CD14-positive monocyte (primary cell): Measurements from ENCODE around the gene LYPD6. TPM values are rescaled to one million over a fixed set of nuclear protein-coding genes. Genes with fewer than 3 reads are reported as not detected.

Experiments used
- DNase-seq, 3 donors: peaks; one replicate each; pipeline ENCODE4 v3.0.0-alpha.2; 2011 to 2022
- H2AFZ ChIP-seq: 2 replicates; pipeline ENCODE4 v1.6.0; 2012; ENCODE audit warnings: mild to moderate bottlenecking, low read depth, low read length, inconsistent platforms; ENCODE audit not compliant: insufficient read depth, poor library complexity, severe bottlenecking
- H3K27ac ChIP-seq, 2 donors: 1 replicate in 1 of 2; 2 replicates in 1 of 2; pipeline ENCODE4 v1.5.1; 2012 to 2013; ENCODE audit warnings: low read length in 2 of 2, control low read depth in 1 of 2, inconsistent platforms in 1 of 2, low read depth in 1 of 2, mild to moderate bottlenecking in 1 of 2
- H3K27me3 ChIP-seq, 2 donors: one replicate each; pipeline versions ENCODE4 v1.6.0 to v1.6.1; 2011 to 2013; ENCODE audit warnings: low read length in 2 of 2; ENCODE audit not compliant: control insufficient read depth in 2 of 2, insufficient read depth in 2 of 2
- H3K36me3 ChIP-seq, 2 donors: replicated peaks in 1 of 2; 1 replicate in 1 of 2; 2 replicates in 1 of 2; pipeline versions ENCODE4 v1.5.1 to v1.6.1; 2012 to 2013; ENCODE audit warnings: low read length in 2 of 2, control low read depth in 1 of 2, inconsistent platforms in 1 of 2, mild to moderate bottlenecking in 1 of 2; ENCODE audit not compliant: insufficient read depth in 2 of 2, control insufficient read depth in 1 of 2
- H3K4me1 ChIP-seq, 2 donors: 1 replicate in 1 of 2; 2 replicates in 1 of 2; pipeline versions ENCODE4 v1.5.1 to v1.6.1; 2012 to 2013; ENCODE audit warnings: low read length in 2 of 2, control low read depth in 1 of 2, inconsistent platforms in 1 of 2, mild to moderate bottlenecking in 1 of 2, moderate library complexity in 1 of 2; ENCODE audit not compliant: insufficient read depth in 2 of 2, control insufficient read depth in 1 of 2
- H3K4me2 ChIP-seq: replicated peaks from 2 replicates; pipeline ENCODE3; 2012; ENCODE audit warnings: low read length, moderate library complexity, mild to moderate bottlenecking; ENCODE audit not compliant: poor library complexity, severe bottlenecking; ENCODE audit errors: extremely low read depth
- H3K4me3 ChIP-seq, 3 experiments: fragments of 200-600 bp in 1 of 3; sonication (generic) in 1 of 3; replicated peaks in 1 of 3; 1 replicate in 2 of 3; 2 replicates in 1 of 3; pipeline ENCODE4 v1.5.1; 2011 to 2013; ENCODE audit warnings: low read length in 3 of 3, mild to moderate bottlenecking in 3 of 3, control low read depth in 2 of 3, low read depth in 2 of 3, inconsistent platforms in 1 of 3, moderate library complexity in 1 of 3
- H3K79me2 ChIP-seq: 2 replicates; pipeline ENCODE4 v1.6.0; 2012; ENCODE audit warnings: mild to moderate bottlenecking, control low read depth, inconsistent platforms, low read length, moderate library complexity; ENCODE audit not compliant: insufficient read depth
- H3K9ac ChIP-seq: 2 replicates; pipeline ENCODE4 v1.6.0; 2017; ENCODE audit warnings: low read length, mild to moderate bottlenecking; ENCODE audit not compliant: insufficient read depth, poor library complexity, severe bottlenecking
- H3K9me3 ChIP-seq, 2 donors: replicated peaks in 1 of 2; 1 replicate in 1 of 2; 2 replicates in 1 of 2; pipeline versions ENCODE4 v1.5.1 to v1.6.1; 2012 to 2013; ENCODE audit warnings: low read length in 2 of 2, control low read depth in 1 of 2; ENCODE audit not compliant: control insufficient read depth in 1 of 2, insufficient read depth in 1 of 2
- H4K20me1 ChIP-seq: 2 replicates; pipeline ENCODE4 v1.6.0; 2012; ENCODE audit warnings: mild to moderate bottlenecking, low read length, control low read depth, moderate library complexity; ENCODE audit not compliant: insufficient read depth
- H3K27ac Mint-ChIP-seq, 7 donors: one replicate each; pipeline ENCODE4 v1.8.0; 2020; ENCODE audit warnings: mild to moderate bottlenecking in 7 of 7, mixed read lengths in 7 of 7, moderate library complexity in 6 of 7, inconsistent platforms in 2 of 7
- H3K27me3 Mint-ChIP-seq, 3 donors: one replicate each; pipeline ENCODE4 v1.8.0; 2021 to 2022; ENCODE audit warnings: low read depth in 3 of 3, mild to moderate bottlenecking in 3 of 3, mixed read lengths in 3 of 3, moderate library complexity in 3 of 3, inconsistent platforms in 1 of 3
- H3K36me3 Mint-ChIP-seq, 2 donors: one replicate each; pipeline ENCODE4 v1.8.0; 2020; ENCODE audit warnings: mixed read lengths in 2 of 2, inconsistent platforms in 1 of 2, mild to moderate bottlenecking in 1 of 2
- H3K4me1 Mint-ChIP-seq: one replicate; pipeline ENCODE4 v1.8.0; 2020; ENCODE audit warnings: mild to moderate bottlenecking, mixed read lengths
- H3K4me3 Mint-ChIP-seq, 2 donors: one replicate each; pipeline ENCODE4 v1.8.0; 2020; ENCODE audit warnings: mild to moderate bottlenecking in 2 of 2, mixed read lengths in 2 of 2, moderate library complexity in 1 of 2
- H3K9me3 Mint-ChIP-seq, 7 donors: one replicate each; pipeline ENCODE4 v1.8.0; 2020 to 2022; ENCODE audit warnings: mixed read lengths in 7 of 7, mild to moderate bottlenecking in 6 of 7, moderate library complexity in 6 of 7, inconsistent platforms in 2 of 7
- WGBS: methylation state at CpG from one replicate; pipeline ENCODE4 v1.1.5; 2013; ENCODE audit warnings: missing lambda C conversion rate; ENCODE audit not compliant: insufficient coverage; 5-methylcytosine and 5-hydroxymethylcytosine counted together
- intact Hi-C, 2 donors: fragments of 100-400 bp; cut with micrococcal nuclease; formaldehyde crosslinking; loops; one replicate each; pipeline versions ENCODE4 v1.15.0 to v1.15.1; 2023
- polyA plus RNA-seq, 3 donors: library from polyadenylated mRNA; depleted of rRNA in 1 of 3; unstranded in 2 of 3; stranded (reverse) in 1 of 3; fragments of 300-500 nt in 2 of 3; fragments of >200 nt in 1 of 3; fragmentation: Illumina TruSeq in 2 of 3; gene quantifications; 1 replicate in 2 of 3; 2 replicates in 1 of 3; pipeline ENCODE4 v1.2.3, GENCODE V29; 2012 to 2021
- TF ChIP-seq, protein P1 (sequence below): fragments of 200-600 bp; IDR thresholded peaks from one replicate; pipeline ENCODE4 v1.8.0; 2022; ENCODE audit warnings: antibody characterized with exemption, mild to moderate bottlenecking

Gene LYPD6
- polyA plus RNA-seq, 3 donors: not detected

DNA sequence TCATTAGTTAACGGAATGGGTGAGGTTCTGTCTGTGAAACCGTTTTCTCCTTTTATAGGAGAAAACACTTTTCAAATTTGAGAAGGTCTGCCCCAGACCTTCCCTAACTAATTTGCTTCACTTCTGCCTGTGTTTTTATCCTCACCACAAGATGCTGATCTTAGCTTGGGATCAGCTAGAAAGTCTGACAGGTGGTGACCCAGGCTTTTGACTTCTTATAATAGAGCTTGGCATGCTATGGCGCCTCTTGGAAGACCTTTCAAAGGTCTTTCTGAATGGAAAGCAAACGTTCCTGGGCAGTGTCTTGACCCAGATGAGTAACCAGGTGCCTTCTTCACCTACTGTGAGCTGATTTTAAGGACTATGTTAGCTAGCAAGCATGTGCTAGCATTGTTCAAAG lies 91.4 kb downstream of the LYPD6 start:
- Histone ChIP-seq H3K4me1 (no peaks in the 10 kb centered on the region), H2AFZ (no peak overlapping the region), H3K9ac (no peak overlapping the region), H4K20me1 (no peaks in the 10 kb centered on the region), H3K27me3 (no peaks in the 10 kb centered on the region), H3K36me3 (no peaks in the 10 kb centered on the region), H3K27ac (no peak overlapping the region), H3K79me2 (no peaks in the 10 kb centered on the region), H3K9me3 (no peaks in the 10 kb centered on the region), H3K4me3 (no peak overlapping the region), H3K4me2 (no peak overlapping the region)
- H3K27me3 Mint-ChIP-seq: peaks cover 0 to 3% (median 2%) of the 10 kb centered on the region in 3 donors
- H3K36me3 Mint-ChIP-seq: no peaks in the 10 kb centered on the region
- no peak overlapping the region for H3K27ac Mint-ChIP-seq
- DNase-seq: no peak
- intact Hi-C loops: no loop called here
- no peak overlapping the region for H3K4me3 Mint-ChIP-seq
- TF ChIP-seq, protein P1, sequence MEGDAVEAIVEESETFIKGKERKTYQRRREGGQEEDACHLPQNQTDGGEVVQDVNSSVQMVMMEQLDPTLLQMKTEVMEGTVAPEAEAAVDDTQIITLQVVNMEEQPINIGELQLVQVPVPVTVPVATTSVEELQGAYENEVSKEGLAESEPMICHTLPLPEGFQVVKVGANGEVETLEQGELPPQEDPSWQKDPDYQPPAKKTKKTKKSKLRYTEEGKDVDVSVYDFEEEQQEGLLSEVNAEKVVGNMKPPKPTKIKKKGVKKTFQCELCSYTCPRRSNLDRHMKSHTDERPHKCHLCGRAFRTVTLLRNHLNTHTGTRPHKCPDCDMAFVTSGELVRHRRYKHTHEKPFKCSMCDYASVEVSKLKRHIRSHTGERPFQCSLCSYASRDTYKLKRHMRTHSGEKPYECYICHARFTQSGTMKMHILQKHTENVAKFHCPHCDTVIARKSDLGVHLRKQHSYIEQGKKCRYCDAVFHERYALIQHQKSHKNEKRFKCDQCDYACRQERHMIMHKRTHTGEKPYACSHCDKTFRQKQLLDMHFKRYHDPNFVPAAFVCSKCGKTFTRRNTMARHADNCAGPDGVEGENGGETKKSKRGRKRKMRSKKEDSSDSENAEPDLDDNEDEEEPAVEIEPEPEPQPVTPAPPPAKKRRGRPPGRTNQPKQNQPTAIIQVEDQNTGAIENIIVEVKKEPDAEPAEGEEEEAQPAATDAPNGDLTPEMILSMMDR: no peak
- peaks cover 0 to 5% (median 2%) of the 10 kb centered on the region in 7 donors for H3K9me3 Mint-ChIP-seq
- H3K4me1 Mint-ChIP-seq: no peaks in the 10 kb centered on the region
- 100% methylated on average over 1 of the region's 4 CpGs for WGBS

DNA sequence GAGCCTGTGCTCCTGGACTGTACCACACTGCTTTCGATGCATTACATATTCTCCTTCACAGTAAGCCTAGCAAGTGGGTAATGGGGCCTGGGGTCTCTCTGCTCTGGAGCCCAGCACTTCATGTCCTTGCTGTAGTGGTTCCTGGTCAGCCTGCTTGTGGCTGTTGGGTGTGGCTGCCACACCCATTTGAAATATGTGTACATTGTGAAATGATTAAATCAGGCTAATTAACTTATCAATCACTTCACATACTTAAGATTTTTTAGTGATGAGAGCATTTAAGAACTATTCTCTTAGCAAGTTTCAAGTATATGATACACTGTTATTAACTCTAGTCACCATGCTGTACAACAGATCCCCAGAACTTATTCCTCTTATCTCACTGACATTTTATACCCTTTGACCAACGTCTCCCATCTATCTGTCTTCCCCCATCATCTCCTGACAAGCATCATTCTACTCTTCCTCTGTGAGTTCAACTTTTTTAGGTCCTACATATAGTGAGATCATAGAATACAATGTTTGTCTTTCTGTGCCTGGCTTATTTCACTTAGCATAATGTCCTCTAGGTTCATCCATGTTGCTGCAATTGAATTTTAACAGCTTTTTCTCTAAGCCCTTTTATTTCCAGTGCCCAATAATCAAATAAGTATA lies 92.1 kb downstream of the LYPD6 start:
- H3K4me3 ChIP-seq: no peak overlapping the region
- H3K27me3 ChIP-seq: no peaks in the 10 kb centered on the region
- no peak overlapping the region for H3K27ac ChIP-seq
- no peak for DNase-seq
- no peak overlapping the region for H3K4me3 Mint-ChIP-seq
- peaks cover 0 to 3% (median 2%) of the 10 kb centered on the region in 3 donors for H3K27me3 Mint-ChIP-seq
- H4K20me1 ChIP-seq: no peaks in the 10 kb centered on the region
- H3K9me3 ChIP-seq: no peaks in the 10 kb centered on the region
- intact Hi-C loops: no loop called here
- TF ChIP-seq, protein P1: no peak
- H2AFZ ChIP-seq: no peak overlapping the region
- H3K36me3 ChIP-seq: no peaks in the 10 kb centered on the region
- H3K9ac ChIP-seq: no peak overlapping the region
- no CpG with 5 or more reads among the region's 2 CpGs for WGBS
- H3K4me1 Mint-ChIP-seq: no peaks in the 10 kb centered on the region
- no peak overlapping the region for H3K4me2 ChIP-seq
- H3K9me3 Mint-ChIP-seq: peaks cover 0 to 9% (median 2%) of the 10 kb centered on the region in 7 donors
- H3K27ac Mint-ChIP-seq: no peak overlapping the region
- H3K4me1 ChIP-seq: no peaks in the 10 kb centered on the region
- no peaks in the 10 kb centered on the region for H3K36me3 Mint-ChIP-seq
- no peaks in the 10 kb centered on the region for H3K79me2 ChIP-seq
